SK-N-MC (cell line): Measurements from ENCODE around the gene SPATA13.

ENCODE experiments used
- EZH2 ChIP-seq: fragments of 200-600 bp; sonication (generic); IDR thresholded peaks from one replicate; pipeline ENCODE4 v1.6.1; 2017; ENCODE audit warnings: antibody characterized with exemption
- FOXP2 ChIP-seq: optimal IDR thresholded peaks from 2 replicates; pipeline ENCODE3; 2011; ENCODE audit warnings: mild to moderate bottlenecking, moderate library complexity; ENCODE audit not compliant: insufficient read depth; ENCODE audit errors: extremely low read length, control extremely low read depth
- POLR2AphosphoS5 ChIP-seq: IDR thresholded peaks from 2 replicates; pipeline ENCODE4 v1.6.1; 2012; ENCODE audit warnings: mild to moderate bottlenecking, low read depth, low read length, borderline replicate concordance

- no peak for TF ChIP-seq POLR2AphosphoS5
- TF ChIP-seq EZH2 = no peak
- TF ChIP-seq FOXP2 = no peak
These were observed 187.9 kb downstream of the SPATA13 start for GRCh38 chr13:24348385-24348784.
